ENCODE data around the gene TGIF2.

DNA sequence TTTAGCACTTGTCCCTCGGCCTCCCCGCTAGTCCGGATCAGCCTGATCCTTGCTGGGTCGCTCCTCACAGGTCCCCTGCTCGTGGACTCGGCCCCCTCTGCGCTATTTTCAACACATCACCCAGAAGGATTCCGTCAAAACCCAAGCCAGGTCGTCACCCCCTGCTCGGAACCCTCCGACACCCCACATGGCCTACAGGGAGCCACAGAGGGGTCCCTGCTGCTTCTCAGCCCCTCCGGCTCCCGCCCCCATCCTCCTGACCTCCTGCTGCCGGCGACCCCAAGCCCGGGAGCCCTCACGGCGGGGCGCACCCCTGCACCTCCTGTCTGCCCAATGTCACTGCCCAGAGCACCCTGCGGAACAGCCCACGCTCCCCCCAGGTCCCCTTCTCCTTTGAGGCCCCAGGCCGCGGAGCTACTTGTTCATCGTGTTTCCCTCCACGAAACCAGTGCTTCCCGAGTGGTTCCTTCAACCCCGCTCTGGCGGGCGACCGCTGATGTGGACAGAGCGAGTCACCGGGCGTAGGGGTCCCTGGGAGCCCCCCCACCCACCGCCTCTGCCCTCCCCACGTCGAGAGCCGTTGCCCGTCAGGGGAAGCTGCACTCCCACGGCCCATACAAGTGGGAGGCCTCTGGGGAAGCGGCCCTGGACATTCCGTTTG, 32.7 kb upstream of the TGIF2 start:
- no peak for TF ChIP-seq GABPA (IDR thresholded peaks at IDR 0.05; ENCODE audit: low read depth)
- TF ChIP-seq SMC3 (IDR thresholded peaks at IDR 0.05; ENCODE audit: low read depth, low read length), result no peak
- TF ChIP-seq, protein P1, sequence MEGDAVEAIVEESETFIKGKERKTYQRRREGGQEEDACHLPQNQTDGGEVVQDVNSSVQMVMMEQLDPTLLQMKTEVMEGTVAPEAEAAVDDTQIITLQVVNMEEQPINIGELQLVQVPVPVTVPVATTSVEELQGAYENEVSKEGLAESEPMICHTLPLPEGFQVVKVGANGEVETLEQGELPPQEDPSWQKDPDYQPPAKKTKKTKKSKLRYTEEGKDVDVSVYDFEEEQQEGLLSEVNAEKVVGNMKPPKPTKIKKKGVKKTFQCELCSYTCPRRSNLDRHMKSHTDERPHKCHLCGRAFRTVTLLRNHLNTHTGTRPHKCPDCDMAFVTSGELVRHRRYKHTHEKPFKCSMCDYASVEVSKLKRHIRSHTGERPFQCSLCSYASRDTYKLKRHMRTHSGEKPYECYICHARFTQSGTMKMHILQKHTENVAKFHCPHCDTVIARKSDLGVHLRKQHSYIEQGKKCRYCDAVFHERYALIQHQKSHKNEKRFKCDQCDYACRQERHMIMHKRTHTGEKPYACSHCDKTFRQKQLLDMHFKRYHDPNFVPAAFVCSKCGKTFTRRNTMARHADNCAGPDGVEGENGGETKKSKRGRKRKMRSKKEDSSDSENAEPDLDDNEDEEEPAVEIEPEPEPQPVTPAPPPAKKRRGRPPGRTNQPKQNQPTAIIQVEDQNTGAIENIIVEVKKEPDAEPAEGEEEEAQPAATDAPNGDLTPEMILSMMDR (IDR thresholded peaks at IDR 0.05), result no peak

All from SK-N-SH (cell line).